Mesendoderm (in vitro differentiated cells): Measurements from ENCODE around the gene NUTM2G. TPM values are rescaled to one million over a fixed set of nuclear protein-coding genes. Genes with fewer than 3 reads are reported as not detected.
"Not testable (repeated sequence)": the region's sequence is repeated elsewhere in the genome, so short reads cannot be mapped to it uniquely, and the experiment has no call there.

Experiments used
- DNase-seq: peaks from one replicate; pipeline ENCODE4 v3.0.0; 2013
- H2AK5ac ChIP-seq: 2 replicates; pipeline ENCODE4 v1.6.1; 2013; ENCODE audit warnings: low read length, inconsistent platforms
- H2BK120ac ChIP-seq: 2 replicates; pipeline ENCODE4 v1.6.1; 2013; ENCODE audit warnings: low read depth, mild to moderate bottlenecking, low read length, moderate library complexity, mixed read lengths
- H2BK15ac ChIP-seq: replicated peaks from 2 replicates; pipeline ENCODE4 v1.6.1; 2013; ENCODE audit warnings: low read depth, mild to moderate bottlenecking, moderate library complexity
- H2BK5ac ChIP-seq: 2 replicates; pipeline ENCODE4 v1.6.1; 2013; ENCODE audit warnings: low read length, inconsistent platforms
- H3K18ac ChIP-seq: 2 replicates; pipeline ENCODE4 v1.6.1; 2013; ENCODE audit warnings: mild to moderate bottlenecking, low read length, mixed read lengths
- H3K23ac ChIP-seq: one replicate; pipeline ENCODE4 v1.6.1; 2013; ENCODE audit warnings: low read length
- H3K27ac ChIP-seq: 2 replicates; pipeline ENCODE4 v1.5.1; 2013; ENCODE audit warnings: low read depth, mild to moderate bottlenecking, inconsistent platforms, low read length, moderate library complexity
- H3K27me3 ChIP-seq: 2 replicates; pipeline ENCODE4 v1.6.1; 2013; ENCODE audit warnings: low read length, control low read depth, mild to moderate bottlenecking, inconsistent platforms; ENCODE audit not compliant: insufficient read depth, poor library complexity
- H3K36me3 ChIP-seq: 2 replicates; pipeline ENCODE4 v1.6.1; 2013; ENCODE audit warnings: low read length, inconsistent platforms; ENCODE audit not compliant: control insufficient read depth, insufficient read depth
- H3K4ac ChIP-seq: one replicate; pipeline ENCODE4 v1.6.1; 2013; ENCODE audit warnings: low read depth, mild to moderate bottlenecking, low read length, moderate library complexity
- H3K4me1 ChIP-seq: 2 replicates; pipeline ENCODE4 v1.6.1; 2013; ENCODE audit warnings: low read depth, low read length, inconsistent platforms; ENCODE audit not compliant: control insufficient read depth
- H3K4me2 ChIP-seq: 2 replicates; pipeline ENCODE4 v1.6.1; 2013; ENCODE audit warnings: low read length
- H3K4me3 ChIP-seq: 2 replicates; pipeline ENCODE4 v1.5.1; 2013; ENCODE audit warnings: mild to moderate bottlenecking, low read length
- H3K56ac ChIP-seq: one replicate; pipeline ENCODE4 v1.6.1; 2013; ENCODE audit warnings: low read length
- H3K79me1 ChIP-seq: 2 replicates; pipeline ENCODE4 v1.6.1; 2013; ENCODE audit warnings: low read length, inconsistent platforms
- H3K79me2 ChIP-seq: 2 replicates; pipeline ENCODE4 v1.6.1; 2013; ENCODE audit warnings: mild to moderate bottlenecking, low read length; ENCODE audit not compliant: control insufficient read depth, insufficient read depth
- H3K9ac ChIP-seq: 2 replicates; pipeline ENCODE4 v1.6.1; 2013; ENCODE audit warnings: low read length, inconsistent platforms
- H4K5ac ChIP-seq: one replicate; pipeline ENCODE4 v1.6.1; 2013; ENCODE audit warnings: low read length
- H4K8ac ChIP-seq: one replicate; pipeline ENCODE4 v1.6.1; 2013; ENCODE audit warnings: low read depth, mild to moderate bottlenecking, control low read depth, low read length, moderate library complexity
- WGBS: extraction: QIAGEN DNeasy Blood & Tissue Kit; methylation state at CpG from one replicate; pipeline ENCODE4 v1.1.7; 2013; ENCODE audit warnings: low lambda C conversion rate, missing lambda C conversion rate; ENCODE audit not compliant: insufficient coverage; ENCODE audit errors: extremely low coverage; 5-methylcytosine and 5-hydroxymethylcytosine counted together
- polyA plus RNA-seq, 2 experiments: library from polyadenylated mRNA; stranded (reverse); fragments of 200-250 nt; gene quantifications; one replicate each; pipeline ENCODE4 v1.2.3, GENCODE V29; 2013

Gene NUTM2G, protein sequence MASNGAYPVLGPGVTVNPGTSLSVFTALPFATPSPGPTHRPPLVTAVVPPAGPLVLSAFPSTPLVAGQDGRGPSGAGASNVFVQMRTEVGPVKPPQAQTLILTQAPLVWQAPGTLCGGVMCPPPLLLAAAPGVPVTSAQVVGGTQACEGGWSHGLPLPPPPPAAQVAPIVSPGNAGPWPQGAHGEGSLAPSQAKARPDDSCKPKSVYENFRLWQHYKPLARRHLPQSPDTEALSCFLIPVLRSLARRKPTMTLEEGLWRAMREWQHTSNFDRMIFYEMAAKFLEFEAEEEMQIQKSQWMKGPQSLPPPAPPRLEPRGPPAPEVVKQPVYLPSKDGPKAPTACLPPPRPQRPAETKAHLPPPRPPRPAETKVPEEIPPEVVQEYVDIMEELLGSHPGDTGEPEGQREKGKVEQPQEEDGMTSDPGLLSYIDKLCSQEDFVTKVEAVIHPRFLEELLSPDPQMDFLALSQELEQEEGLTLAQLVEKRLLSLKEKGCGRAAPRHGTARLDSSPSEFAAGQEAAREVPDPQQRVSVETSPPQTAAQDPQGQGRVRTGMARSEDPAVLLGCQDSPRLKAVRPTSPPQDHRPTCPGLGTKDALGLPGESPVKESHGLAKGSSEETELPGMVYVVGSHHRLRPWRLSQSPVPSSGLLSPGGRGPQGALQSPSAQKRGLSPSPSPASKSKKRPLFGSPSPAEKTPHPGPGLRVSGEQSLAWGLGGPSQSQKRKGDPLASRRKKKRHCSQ
- not detected for polyA plus RNA-seq (2013, experiment 1 of 2)
- polyA plus RNA-seq (2013, experiment 2 of 2): 0.03 TPM

DNA sequence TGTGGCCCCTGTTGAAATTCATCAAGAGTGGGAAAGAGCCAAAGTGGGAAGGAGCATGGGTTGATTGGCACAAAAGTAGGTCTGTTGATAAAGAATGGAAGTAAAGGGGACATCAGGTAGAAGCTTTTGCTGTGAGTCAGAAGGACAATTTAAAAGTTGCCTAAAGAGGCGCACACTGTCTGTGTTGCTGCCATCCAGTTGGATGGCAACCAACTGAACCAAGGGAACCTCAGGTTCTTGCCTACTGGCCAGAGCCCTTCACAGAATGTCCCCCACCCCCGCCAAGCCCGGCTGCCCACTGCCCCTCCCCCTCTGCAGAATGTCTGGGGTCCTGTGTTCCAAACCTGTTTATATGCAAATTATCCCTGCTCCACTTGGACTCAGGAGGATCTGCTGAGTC lies at the start of gene NUTM2G:
NUTM2G (plus strand) TSS at position 301 of the 400 bp plus-strand sequence. CDS start 182 bp downstream, outside the sequence.
- H2BK5ac ChIP-seq, H3K9ac ChIP-seq, H2AK5ac ChIP-seq, H3K79me2 ChIP-seq, H3K4me1 ChIP-seq, H3K23ac ChIP-seq, H3K18ac ChIP-seq, H3K4me2 ChIP-seq, H3K36me3 ChIP-seq, DNase-seq, H3K56ac ChIP-seq, H3K4ac ChIP-seq, H3K27me3 ChIP-seq, H4K8ac ChIP-seq, H2BK120ac ChIP-seq, H4K5ac ChIP-seq, H2BK15ac ChIP-seq, H3K27ac ChIP-seq, H3K4me3 ChIP-seq, H3K79me1 ChIP-seq: not testable (repeated sequence)
- no CpG with 5 or more reads among the region's 3 CpGs for WGBS

GRCh38 chr9:96883922-96884321 lies 44.7 kb upstream of the NUTM2G start:
- H3K9ac ChIP-seq: no peak overlapping the region
- no peak overlapping the region for H4K8ac ChIP-seq
- H3K79me2 ChIP-seq: no peaks in the 10 kb centered on the region
- no peaks in the 10 kb centered on the region for H3K36me3 ChIP-seq
- no peak overlapping the region for H2AK5ac ChIP-seq
- H2BK120ac ChIP-seq: no peak overlapping the region
- H4K5ac ChIP-seq: no peak overlapping the region
- H3K27ac ChIP-seq: no peak overlapping the region
- no peak overlapping the region for H3K4me3 ChIP-seq
- H2BK5ac ChIP-seq: no peak overlapping the region
- no peak for DNase-seq
- H3K23ac ChIP-seq: no peak overlapping the region
- no peak overlapping the region for H3K18ac ChIP-seq
- H3K27me3 ChIP-seq: no peaks in the 10 kb centered on the region
- no peaks in the 10 kb centered on the region for H3K79me1 ChIP-seq
- H3K56ac ChIP-seq: no peak overlapping the region
- no peaks in the 10 kb centered on the region for H3K4me1 ChIP-seq
- no peak overlapping the region for H2BK15ac ChIP-seq
- no peak overlapping the region for H3K4me2 ChIP-seq
- H3K4ac ChIP-seq: no peak overlapping the region
- no CpG with 5 or more reads among the region's 1 CpG for WGBS

- Histone ChIP-seq H3K79me1 (no peaks in the 10 kb centered on the region), H3K4me1 (no peaks in the 10 kb centered on the region), H3K18ac (no peak overlapping the region), H2BK120ac (no peak overlapping the region), H3K36me3 (no peaks in the 10 kb centered on the region), H4K8ac (no peak overlapping the region), H3K27ac (no peak overlapping the region), H3K4me2 (no peak overlapping the region), H4K5ac (no peak overlapping the region), H3K27me3 (no peaks in the 10 kb centered on the region), H3K56ac (no peak overlapping the region), H3K23ac (no peak overlapping the region), H3K9ac (no peak overlapping the region), H2BK5ac (no peak overlapping the region), H2BK15ac (no peak overlapping the region), H3K4me3 (no peak overlapping the region), H2AK5ac (no peak overlapping the region), H3K79me2 (no peaks in the 10 kb centered on the region), H3K4ac (no peak overlapping the region)
- DNase-seq: peak; percentile 67
- no CpG with 5 or more reads among the region's 2 CpGs for WGBS
Observed at GRCh38 chr9:96884443-96884842, 44.2 kb upstream of the NUTM2G start.

- Histone ChIP-seq H3K4ac (no peak overlapping the region), H3K23ac (no peak overlapping the region), H3K27ac (no peak overlapping the region), H3K4me2 (no peak overlapping the region), H3K27me3 (no peaks in the 10 kb centered on the region), H3K79me2 (no peaks in the 10 kb centered on the region), H3K36me3 (no peaks in the 10 kb centered on the region), H3K79me1 (no peaks in the 10 kb centered on the region), H3K4me1 (no peaks in the 10 kb centered on the region), H3K18ac (no peak overlapping the region), H4K8ac (no peak overlapping the region), H2AK5ac (no peak overlapping the region), H3K56ac (no peak overlapping the region), H3K4me3 (no peak overlapping the region), H2BK120ac (no peak overlapping the region), H2BK15ac (no peak overlapping the region), H3K9ac (no peak overlapping the region), H4K5ac (no peak overlapping the region), H2BK5ac (no peak overlapping the region)
- no peak for DNase-seq
Observed at GRCh38 chr9:96885424-96885823, 43.2 kb upstream of the NUTM2G start.

GRCh38 chr9:96888591-96888990 lies 40.1 kb upstream of the NUTM2G start:
- no peak overlapping the region for H2BK5ac ChIP-seq
- no peak overlapping the region for H3K18ac ChIP-seq
- no peaks in the 10 kb centered on the region for H3K27me3 ChIP-seq
- H2BK15ac ChIP-seq: no peak overlapping the region
- H3K4me3 ChIP-seq: no peak overlapping the region
- no peak overlapping the region for H3K56ac ChIP-seq
- no peaks in the 10 kb centered on the region for H3K79me2 ChIP-seq
- H2BK120ac ChIP-seq: no peak overlapping the region
- no peak overlapping the region for H4K5ac ChIP-seq
- H3K4me1 ChIP-seq: no peaks in the 10 kb centered on the region
- no peak overlapping the region for H3K9ac ChIP-seq
- no peaks in the 10 kb centered on the region for H3K36me3 ChIP-seq
- no peaks in the 10 kb centered on the region for H3K79me1 ChIP-seq
- WGBS: no CpG with 5 or more reads among the region's 4 CpGs
- H2AK5ac ChIP-seq: no peak overlapping the region
- H3K4me2 ChIP-seq: no peak overlapping the region
- no peak overlapping the region for H3K4ac ChIP-seq
- DNase-seq: no peak
- no peak overlapping the region for H4K8ac ChIP-seq
- H3K27ac ChIP-seq: no peak overlapping the region
- H3K23ac ChIP-seq: no peak overlapping the region
